Fibroblast of lung (primary cell): ENCODE data around the gene PRRC2B. TPM values are rescaled to one million over a fixed set of nuclear protein-coding genes. Genes with fewer than 3 reads are reported as not detected.

Experiments used
- DNase-seq, 2 donors: peaks; one replicate each; pipeline versions ENCODE4 v3.0.0 to v3.0.0-alpha.2; 2010; ENCODE audit warnings: low read depth in 2 of 2
- H2AFZ ChIP-seq: 2 replicates; pipeline ENCODE4 v1.5.1; 2012; ENCODE audit warnings: low read length, control low read depth, inconsistent platforms
- H3K27ac ChIP-seq: 2 replicates; pipeline ENCODE4 v1.5.1; 2011; ENCODE audit warnings: low read length, control low read depth; ENCODE audit not compliant: insufficient read depth
- H3K27me3 ChIP-seq: 2 replicates; pipeline ENCODE4 v1.5.1; 2011; ENCODE audit warnings: mild to moderate bottlenecking, low read length; ENCODE audit not compliant: control insufficient read depth, insufficient read depth
- H3K36me3 ChIP-seq: 2 replicates; pipeline ENCODE4 v1.5.1; 2011; ENCODE audit warnings: low read length; ENCODE audit not compliant: control insufficient read depth, insufficient read depth
- H3K4me1 ChIP-seq: 2 replicates; pipeline ENCODE4 v1.5.1; 2011; ENCODE audit warnings: low read length; ENCODE audit not compliant: control insufficient read depth, insufficient read depth; ENCODE audit errors: extremely low read depth
- H3K4me2 ChIP-seq: 2 replicates; pipeline ENCODE4 v1.5.1; 2011; ENCODE audit warnings: low read length, control low read depth; ENCODE audit not compliant: insufficient read depth; ENCODE audit errors: extremely low read depth
- H3K4me3 ChIP-seq, 4 experiments: fragments of 200-600 bp in 1 of 4; sonication (generic) in 1 of 4; replicated peaks in 1 of 4; 2 replicates each; pipeline ENCODE4 v1.5.1; 2011 to 2016; ENCODE audit warnings: low read length in 4 of 4, low read depth in 3 of 4, mild to moderate bottlenecking in 3 of 4, control low read depth in 2 of 4, inconsistent platforms in 1 of 4, mixed read lengths in 1 of 4; ENCODE audit not compliant: insufficient read depth in 1 of 4; ENCODE audit errors: control extremely low read depth in 1 of 4
- H3K79me2 ChIP-seq: 2 replicates; pipeline ENCODE4 v1.5.1; 2012; ENCODE audit warnings: mild to moderate bottlenecking, low read length, inconsistent platforms; ENCODE audit not compliant: control insufficient read depth, insufficient read depth
- H3K9ac ChIP-seq: 2 replicates; pipeline ENCODE4 v1.5.1; 2011; ENCODE audit warnings: mild to moderate bottlenecking, low read length, control low read depth; ENCODE audit not compliant: insufficient read depth
- H3K9me3 ChIP-seq: 2 replicates; pipeline ENCODE4 v1.5.1; 2012; ENCODE audit warnings: low read depth, low read length; ENCODE audit not compliant: control insufficient read depth, insufficient read depth
- H4K20me1 ChIP-seq: 2 replicates; pipeline ENCODE4 v1.5.1; 2011; ENCODE audit warnings: low read length; ENCODE audit not compliant: control insufficient read depth, insufficient read depth; ENCODE audit errors: extremely low read depth
- EZH2 ChIP-seq: IDR thresholded peaks from 2 replicates; pipeline ENCODE4 v1.5.1; 2012; ENCODE audit warnings: low read length, control low read depth, mild to moderate bottlenecking; ENCODE audit errors: missing control alignments
- polyA plus RNA-seq, 2 donors: library from polyadenylated mRNA; depleted of rRNA in 1 of 2; stranded (reverse) in 1 of 2; unstranded in 1 of 2; fragments of >200 nt; gene quantifications; 2 replicates each; pipeline ENCODE4 v1.2.1, GENCODE V29; 2011 to 2012; ENCODE audit warnings: missing spikeins in 1 of 2
- total RNA-seq: library from RNA; depleted of rRNA; stranded (reverse); fragments of >200 nt; gene quantifications from 2 replicates; pipeline ENCODE4 v1.2.1, GENCODE V29; 2014
- TF ChIP-seq, protein P1 (sequence below), 2 donors: IDR thresholded peaks in 1 of 2; conservative IDR thresholded peaks in 1 of 2; 1 replicate in 1 of 2; 2 replicates in 1 of 2; pipeline ENCODE4 v1.5.1; 2011 to 2012; ENCODE audit warnings: low read length in 2 of 2, control low read depth in 1 of 2, inconsistent platforms in 1 of 2, low read depth in 1 of 2, mild to moderate bottlenecking in 1 of 2

Gene PRRC2B
- total and polyA plus RNA-seq, 2 donors (not counting 1 experiment from before 2014, with no cell fraction given): 29.9 to 66.4 TPM

DNA sequence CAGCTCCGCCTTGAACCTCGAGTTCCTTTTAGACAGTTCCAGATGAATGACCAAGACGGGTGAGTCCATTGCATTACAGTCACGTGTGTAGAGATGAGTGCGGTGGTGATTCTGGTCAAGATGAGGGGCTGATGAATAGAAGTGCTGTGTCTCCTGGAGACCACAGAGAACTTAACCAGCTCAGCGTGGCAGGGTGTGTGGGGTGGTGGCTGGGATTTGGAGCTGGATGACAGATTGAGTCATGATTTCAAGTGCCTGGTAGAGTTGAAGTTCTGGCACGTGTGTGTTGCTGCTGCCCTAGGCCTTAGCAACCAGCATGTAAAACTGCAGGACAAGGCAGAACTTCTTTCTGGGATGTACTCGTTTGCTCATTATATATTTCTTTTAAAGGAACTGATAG is 53.3 kb downstream of the PRRC2B start:
- Histone ChIP-seq H3K9ac (no peak overlapping the region), H3K4me2 (no peak overlapping the region), H3K9me3 (no peaks in the 10 kb centered on the region), H4K20me1 (no peaks in the 10 kb centered on the region), H3K27me3 (no peaks in the 10 kb centered on the region), H3K4me1 (no peaks in the 10 kb centered on the region), H3K27ac (no peak overlapping the region), H3K79me2 (peaks cover 4% of the 10 kb centered on the region), H3K36me3 (peaks cover 18% of the 10 kb centered on the region), H3K4me3 (no peak overlapping the region), H2AFZ (no peak overlapping the region)
- TF ChIP-seq, protein P1, sequence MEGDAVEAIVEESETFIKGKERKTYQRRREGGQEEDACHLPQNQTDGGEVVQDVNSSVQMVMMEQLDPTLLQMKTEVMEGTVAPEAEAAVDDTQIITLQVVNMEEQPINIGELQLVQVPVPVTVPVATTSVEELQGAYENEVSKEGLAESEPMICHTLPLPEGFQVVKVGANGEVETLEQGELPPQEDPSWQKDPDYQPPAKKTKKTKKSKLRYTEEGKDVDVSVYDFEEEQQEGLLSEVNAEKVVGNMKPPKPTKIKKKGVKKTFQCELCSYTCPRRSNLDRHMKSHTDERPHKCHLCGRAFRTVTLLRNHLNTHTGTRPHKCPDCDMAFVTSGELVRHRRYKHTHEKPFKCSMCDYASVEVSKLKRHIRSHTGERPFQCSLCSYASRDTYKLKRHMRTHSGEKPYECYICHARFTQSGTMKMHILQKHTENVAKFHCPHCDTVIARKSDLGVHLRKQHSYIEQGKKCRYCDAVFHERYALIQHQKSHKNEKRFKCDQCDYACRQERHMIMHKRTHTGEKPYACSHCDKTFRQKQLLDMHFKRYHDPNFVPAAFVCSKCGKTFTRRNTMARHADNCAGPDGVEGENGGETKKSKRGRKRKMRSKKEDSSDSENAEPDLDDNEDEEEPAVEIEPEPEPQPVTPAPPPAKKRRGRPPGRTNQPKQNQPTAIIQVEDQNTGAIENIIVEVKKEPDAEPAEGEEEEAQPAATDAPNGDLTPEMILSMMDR (conservative IDR thresholded peaks at IDR 0.05 in 1 of 2, IDR thresholded peaks at IDR 0.05 in 1 of 2; ENCODE audit: low read depth in 1 of 2, low read length in 2 of 2): no peak
- no peak for TF ChIP-seq EZH2
- DNase-seq: peak in 1 of 2 donors; percentile 79

DNA sequence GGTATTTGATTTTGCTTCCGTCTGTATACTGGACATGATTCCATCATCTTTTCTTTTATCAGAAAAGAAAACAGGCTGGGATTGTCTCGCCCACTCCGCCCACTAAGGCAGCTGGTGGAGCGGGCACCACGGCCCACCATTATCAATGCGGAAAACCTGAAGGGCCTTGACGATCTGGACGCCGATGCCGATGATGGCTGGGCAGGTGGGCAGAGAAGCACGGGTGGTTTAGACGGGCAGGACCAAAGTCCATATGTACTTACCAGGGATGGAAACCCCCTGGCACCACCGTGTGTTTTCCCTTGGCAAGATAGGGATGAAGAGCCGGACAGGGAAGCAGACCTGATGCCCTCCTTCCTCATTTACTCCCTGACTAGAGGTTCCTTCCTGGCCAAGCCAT is 53.7 kb downstream of the PRRC2B start:
- peaks cover 3% of the 10 kb centered on the region for H3K79me2 ChIP-seq

GRCh38 chr9:131448818-131449217 is 54.9 kb downstream of the PRRC2B start:
- no peak for DNase-seq
- H2AFZ ChIP-seq: no peak overlapping the region
- H3K4me2 ChIP-seq: no peak overlapping the region
- H3K27ac ChIP-seq: no peak overlapping the region
- no peak overlapping the region for H3K9ac ChIP-seq
- no peaks in the 10 kb centered on the region for H4K20me1 ChIP-seq
- H3K4me1 ChIP-seq: no peaks in the 10 kb centered on the region
- H3K9me3 ChIP-seq: no peaks in the 10 kb centered on the region
- H3K79me2 ChIP-seq: peaks cover 8% of the 10 kb centered on the region
- H3K36me3 ChIP-seq: peaks cover 14% of the 10 kb centered on the region
- no peak overlapping the region for H3K4me3 ChIP-seq
- no peaks in the 10 kb centered on the region for H3K27me3 ChIP-seq
- TF ChIP-seq, protein P1 (conservative IDR thresholded peaks at IDR 0.05 in 1 of 2, IDR thresholded peaks at IDR 0.05 in 1 of 2; ENCODE audit: low read depth in 1 of 2, low read length in 2 of 2): no peak
- no peak for TF ChIP-seq EZH2

More for the DNA sequence above, 53.7 kb downstream of the PRRC2B start:
- no peak overlapping the region for H3K4me2 ChIP-seq
- no peak overlapping the region for H3K27ac ChIP-seq
- no peak for DNase-seq
- H3K4me1 ChIP-seq: no peaks in the 10 kb centered on the region
- no peak overlapping the region for H3K9ac ChIP-seq
- H4K20me1 ChIP-seq: no peaks in the 10 kb centered on the region
- H3K4me3 ChIP-seq: no peak overlapping the region
- H3K27me3 ChIP-seq: no peaks in the 10 kb centered on the region
- no peaks in the 10 kb centered on the region for H3K9me3 ChIP-seq
- no peak for TF ChIP-seq EZH2
- H2AFZ ChIP-seq: no peak overlapping the region
- peaks cover 16% of the 10 kb centered on the region for H3K36me3 ChIP-seq
